GM21515 (cell line): Measurements from ENCODE around the gene RUVBL1.

ENCODE experiments used
- ATAC-seq: cut with Tn5 transposase; IDR thresholded peaks from one replicate; pipeline ENCODE4 v1.9.1; 2021; ENCODE audit not compliant: unreplicated experiment

RUVBL1 gene

GRCh38 chr3:128036119-128036518 is 87.5 kb downstream of the RUVBL1 start:
- ATAC-seq: no peak

DNA sequence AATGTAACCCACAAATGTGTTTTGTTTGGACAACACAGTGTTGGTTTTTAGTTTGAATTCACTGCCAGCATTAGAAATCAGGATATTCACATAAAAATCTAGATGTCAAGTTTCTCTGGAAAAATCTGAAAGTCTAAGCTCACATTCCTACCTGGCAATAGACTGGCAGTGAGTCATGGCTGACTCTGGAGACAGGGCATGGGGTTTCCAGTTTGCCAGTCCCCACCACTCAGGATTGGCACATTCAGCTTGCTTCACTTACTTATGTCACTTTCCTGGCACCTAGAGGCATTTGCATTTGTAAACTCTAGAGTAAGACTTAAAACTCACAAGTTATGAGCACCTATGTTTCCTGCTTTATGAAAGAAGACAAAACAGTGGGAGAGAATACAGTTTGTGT is 90.5 kb downstream of the RUVBL1 start:
- no peak for ATAC-seq
